HG02623 (cell line): ENCODE results near the gene SMARCA2.

Experiments
- ATAC-seq: cut with Tn5 transposase; IDR thresholded peaks from one replicate; pipeline ENCODE4 v1.9.1; 2021; ENCODE audit warnings: moderate library complexity; ENCODE audit not compliant: unreplicated experiment

The SMARCA2 gene

DNA sequence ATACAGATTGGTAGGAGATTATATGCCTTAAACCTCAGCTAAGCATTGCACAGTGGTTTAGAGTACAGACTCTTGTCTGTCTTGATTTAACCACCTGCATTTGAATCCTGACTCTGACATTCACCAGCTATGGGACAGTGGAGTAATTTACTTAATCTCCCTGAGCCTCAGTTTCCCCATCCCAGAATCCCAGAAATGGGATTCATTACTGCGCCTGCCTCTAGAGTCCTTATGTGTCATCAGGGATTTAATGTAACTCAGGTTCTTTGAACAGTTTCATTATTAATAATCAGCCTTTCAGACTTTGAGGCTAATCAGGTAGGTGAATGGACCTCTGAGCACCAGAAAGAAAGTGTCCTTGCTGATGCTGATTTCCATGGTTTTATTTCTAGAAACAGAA, 149.1 kb downstream of the SMARCA2 start:
- ATAC-seq: no peak

DNA sequence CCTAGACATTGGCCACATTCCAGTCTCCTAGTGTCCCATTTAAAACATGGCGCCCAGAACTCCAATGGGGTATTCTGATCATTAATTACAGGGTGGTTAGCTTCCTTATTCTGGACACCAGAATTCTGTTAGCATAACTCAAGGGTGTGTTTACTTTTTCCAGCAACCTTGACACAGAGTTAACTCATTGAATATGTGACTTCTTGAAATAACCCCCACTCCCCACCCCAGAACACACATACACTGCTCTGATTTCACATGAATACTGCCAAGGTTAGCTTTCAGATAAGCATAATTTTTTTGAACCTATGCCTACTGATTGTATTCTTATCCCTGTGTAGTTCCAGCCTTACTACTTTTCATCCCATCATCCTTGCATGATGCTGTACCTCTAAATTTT, 151.1 kb downstream of the SMARCA2 start:
- ATAC-seq: no peak

DNA sequence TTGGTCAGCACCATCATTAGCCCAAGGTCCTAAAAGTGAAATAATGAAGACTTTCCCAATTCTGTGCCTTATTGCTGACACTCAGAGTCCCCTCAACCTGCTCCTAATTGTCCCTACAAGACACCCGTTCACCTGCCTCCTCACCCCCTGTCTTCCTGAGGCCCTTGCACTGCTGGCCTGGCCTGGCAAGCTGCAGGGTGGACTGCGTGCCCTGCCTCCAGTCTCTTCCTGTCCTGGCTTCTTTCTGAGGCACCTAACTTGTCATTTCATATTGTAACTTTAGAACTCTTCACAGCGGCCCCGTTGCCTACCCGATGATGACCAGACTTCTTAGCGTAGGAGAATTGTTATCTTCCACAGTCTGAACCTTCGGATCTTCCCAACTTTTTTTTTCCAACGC, 153.9 kb downstream of the SMARCA2 start:
- ATAC-seq: no peak

DNA sequence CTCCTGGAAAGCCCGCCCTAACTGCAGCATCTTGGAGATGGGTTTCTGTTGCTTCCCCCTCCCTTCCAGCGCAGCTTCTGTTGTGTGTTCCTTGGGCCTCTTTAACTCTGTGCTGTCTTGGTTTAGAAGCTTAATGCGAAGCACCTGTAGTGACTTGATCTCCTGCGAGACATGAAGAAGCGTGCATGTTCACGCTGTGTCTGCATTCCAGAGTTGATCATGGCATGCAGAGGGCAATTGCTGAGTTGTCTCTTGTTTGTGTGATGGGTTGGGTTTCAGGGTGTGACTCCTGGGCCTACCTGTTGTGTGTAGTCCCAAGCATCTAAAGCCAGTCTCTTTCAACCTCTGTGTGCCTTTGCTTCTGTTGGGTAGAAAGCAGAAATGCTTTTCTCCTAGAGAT, 155.6 kb downstream of the SMARCA2 start:
- ATAC-seq: no peak

DNA sequence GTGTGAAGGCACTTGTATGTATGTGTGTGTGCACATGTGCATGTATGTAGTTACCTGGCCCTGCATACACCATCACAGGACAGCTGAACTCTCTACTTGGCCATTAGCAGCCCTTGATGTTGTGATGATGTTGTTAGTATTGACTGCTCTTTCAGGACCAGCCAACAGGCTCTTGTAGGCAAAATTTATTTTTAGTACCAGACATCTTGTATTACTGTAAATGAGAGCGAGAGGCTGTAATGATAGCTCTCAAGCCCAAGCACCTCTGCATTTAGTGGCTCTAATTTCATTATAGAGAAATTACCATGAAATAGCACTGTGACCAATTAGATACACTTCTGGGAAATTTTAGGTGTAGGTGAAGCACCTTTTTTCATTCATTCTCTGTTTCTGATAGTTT, 158.0 kb downstream of the SMARCA2 start:
- ATAC-seq: no peak

DNA sequence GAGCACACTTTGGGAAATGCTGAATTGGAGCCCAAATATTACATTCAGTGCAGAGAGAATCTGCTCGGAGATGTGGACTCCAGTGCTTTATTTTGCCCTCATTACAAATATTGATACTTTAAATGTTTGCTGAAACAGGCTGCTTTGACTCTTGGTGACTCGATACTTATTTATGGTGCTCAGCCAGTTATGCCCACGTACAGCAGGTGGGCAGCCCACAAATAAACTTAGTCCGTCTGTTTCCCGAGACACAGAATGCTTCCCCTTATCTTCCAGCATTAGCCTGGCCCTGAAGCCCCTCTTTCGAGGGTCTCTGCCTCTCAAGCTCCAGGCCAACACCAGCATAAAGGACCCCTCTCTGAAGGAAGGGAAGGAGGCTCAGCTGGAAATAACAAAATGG, 158.7 kb downstream of the SMARCA2 start:
- ATAC-seq: no peak

DNA sequence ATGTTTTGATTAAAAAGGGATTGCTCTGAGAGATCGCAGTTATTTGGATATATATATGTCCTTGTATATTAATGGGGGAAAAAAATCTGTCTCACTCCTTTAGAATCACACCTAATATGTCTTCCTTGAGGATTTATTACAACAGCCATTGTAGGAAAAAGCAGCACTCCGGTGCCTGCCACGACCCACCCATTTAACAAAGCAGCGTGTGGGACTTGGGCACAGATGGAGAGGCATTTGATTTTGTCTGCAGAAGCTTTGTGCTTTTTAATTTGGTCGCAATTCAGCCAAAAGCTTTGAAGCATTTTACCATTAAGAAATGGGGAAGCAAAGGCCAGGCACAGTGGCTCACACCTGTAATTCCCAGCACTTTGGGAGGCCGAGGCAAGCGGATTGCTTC, 159.2 kb downstream of the SMARCA2 start:
- ATAC-seq: no peak

DNA sequence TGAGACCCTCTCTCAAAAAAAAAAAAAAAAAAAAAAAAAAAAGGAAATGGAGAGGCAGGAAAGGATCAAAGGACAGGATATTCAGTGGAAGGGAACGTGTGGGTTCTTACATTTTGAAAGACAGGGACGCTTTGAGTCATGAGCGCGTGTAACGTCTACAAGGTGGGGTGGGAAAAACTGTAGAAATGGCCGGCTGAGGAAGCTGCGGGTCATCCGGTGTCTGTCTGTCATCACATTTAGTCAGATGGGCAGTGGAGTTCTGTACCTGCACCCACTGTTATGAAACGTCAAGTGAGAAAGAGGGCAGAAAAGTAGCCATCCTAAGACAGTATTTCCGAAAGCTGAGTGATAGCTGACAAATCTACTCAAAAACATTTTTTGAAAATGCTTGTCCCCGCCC, 159.8 kb downstream of the SMARCA2 start:
- no peak for ATAC-seq

DNA sequence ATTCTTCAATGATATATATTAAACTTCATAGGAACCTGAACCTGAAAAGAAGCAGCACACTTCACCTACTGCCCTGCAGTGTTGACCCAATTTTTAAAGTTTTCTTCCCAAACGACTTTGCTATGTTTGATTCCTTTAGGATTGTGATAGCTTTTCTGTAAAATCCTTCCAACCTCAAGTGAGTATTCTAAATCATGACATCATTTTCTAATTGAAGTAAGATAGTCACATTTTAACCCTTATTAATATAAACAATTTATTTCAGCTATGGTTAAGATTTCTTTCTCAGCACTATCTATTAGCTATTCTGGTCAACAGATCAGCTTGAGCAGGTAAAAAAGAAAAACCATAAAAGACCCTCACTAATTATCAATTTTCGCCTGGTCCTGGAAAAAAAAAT, 162.0 kb downstream of the SMARCA2 start:
- ATAC-seq: no peak

DNA sequence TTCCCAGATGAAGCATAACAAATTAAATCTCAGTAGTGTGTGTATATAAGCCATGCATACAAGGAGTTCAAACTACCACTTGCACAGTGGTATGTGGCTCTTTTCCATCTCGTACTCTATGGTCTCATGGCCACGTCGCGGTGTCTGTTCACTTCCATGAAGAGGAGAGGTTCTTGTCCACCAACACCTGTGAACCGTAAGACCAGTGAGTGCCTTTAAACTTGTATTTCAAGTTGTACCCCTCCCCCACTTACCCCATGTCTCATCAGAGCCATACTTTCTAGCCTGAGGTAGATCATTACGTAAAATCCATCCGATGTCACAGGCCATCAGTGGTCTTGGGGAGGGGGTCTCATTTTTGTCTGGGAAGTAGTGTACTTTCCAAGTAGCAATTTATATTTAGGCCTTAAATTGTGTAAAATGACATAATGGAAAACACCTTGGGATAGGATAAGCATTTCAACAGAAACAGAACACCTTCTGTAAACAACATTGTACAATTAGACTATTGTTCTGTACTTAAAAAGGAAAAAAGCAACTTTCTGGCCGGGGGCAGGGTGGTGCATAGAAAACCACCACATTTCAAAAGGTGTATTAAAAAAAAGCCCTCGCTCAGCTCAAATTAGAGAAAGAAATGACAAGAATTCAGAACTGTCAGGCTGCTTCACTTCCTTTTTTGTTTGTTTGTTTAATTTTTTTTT, 163.0 kb downstream of the SMARCA2 start:
- no peak for ATAC-seq

DNA sequence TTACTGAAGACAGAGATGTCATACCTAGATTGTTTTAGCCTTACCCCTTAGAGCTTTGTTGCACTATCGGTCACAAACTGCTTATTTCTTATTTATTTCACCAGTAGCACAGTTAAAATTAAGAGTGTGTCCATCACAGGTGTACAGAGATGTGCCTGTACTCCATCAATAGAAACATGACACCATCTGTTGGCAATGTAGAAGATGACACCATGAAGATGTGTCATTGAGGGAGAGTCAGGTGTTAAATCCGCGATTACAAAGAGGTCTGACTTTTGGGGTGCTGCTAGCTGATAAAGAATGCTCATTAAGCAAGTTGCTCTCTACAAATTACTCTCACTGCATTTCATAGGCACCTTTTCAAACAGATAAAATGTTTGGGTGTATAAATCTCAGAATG, 164.4 kb downstream of the SMARCA2 start:
- no peak for ATAC-seq

DNA sequence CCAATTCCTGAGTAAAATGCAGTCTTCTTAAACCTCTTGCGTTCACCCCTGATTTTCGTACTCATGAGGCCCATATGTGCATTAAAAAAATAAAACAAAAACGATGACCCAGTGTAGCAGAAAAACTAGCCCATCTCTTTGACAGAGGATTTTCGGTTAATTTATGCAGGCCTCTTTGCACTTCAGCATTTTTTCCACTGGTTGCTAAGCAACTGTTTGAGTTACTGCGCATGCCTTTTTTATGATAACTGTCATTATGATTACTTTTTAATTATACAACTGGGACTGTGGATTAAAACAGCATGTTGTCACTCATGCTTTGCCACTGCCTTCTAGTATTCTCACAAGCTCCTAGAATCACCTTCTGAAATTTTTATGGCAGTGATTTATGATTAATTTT, 165.0 kb downstream of the SMARCA2 start:
- no peak for ATAC-seq

DNA sequence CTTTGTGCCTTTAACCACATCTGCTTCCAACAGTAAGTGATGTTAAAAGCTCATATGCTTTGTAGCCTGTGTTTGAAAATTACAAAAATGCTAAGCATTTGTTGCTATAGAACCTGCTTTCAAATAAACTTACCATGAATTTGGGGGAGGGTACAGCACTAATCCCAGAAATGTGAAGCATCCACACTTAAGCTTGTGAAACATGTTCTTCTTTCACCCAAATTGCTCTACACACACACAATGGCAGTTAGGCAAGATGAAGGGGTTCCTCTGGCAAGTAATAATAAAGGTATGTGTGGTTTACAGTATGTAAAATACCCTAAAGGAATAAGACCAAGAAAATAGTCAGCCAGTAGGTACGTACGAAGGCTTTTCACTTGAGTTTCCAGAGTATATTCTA, 165.6 kb downstream of the SMARCA2 start:
- ATAC-seq: no peak

DNA sequence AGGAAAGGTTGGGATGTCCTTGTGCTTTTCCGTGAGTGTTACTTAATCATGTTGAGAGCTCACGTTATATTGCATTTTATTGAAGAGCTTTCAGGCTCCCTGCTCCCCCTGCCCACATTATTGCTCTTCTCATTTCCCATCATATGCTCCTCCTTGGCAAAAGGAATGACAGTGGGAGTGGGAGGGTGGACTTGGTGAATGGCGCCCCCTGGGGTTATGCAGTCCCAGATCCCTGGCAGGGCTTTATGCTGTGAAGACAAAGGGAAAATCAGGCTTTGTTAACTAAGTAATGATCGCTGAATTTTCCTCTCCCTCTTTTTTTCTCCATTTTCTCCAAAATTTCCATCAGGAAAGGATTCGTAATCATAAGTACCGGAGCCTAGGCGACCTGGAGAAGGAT, 166.6 kb downstream of the SMARCA2 start:
- ATAC-seq: no peak

DNA sequence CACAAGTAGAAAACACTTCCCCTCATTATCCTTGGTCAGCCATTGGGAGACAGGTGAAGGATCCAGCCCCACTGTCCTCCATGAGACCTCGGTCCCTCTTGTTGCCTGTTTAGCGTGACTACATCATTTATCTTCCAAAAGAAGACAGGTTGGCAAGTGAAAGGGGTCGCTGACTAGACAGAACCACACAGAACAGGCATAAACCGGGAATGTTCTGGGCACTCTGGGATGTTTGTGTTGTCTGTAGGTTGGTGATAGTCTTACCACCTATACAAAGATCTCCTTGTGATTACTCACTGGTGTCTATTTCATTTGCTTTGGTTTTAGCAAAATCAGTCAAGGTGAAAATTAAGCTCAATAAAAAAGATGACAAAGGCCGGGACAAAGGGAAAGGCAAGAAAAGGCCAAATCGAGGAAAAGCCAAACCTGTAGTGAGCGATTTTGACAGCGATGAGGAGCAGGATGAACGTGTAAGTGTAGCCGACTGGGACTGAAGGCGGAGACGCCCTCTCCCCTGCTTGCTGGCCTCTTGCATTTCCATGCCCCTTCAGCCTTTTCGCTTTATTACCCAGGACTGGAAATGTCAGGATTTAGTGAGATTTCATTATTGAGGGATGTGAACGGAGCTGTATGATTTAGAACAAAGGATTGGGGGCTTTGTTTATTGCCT, 175.9 kb downstream of the SMARCA2 start:
- no peak for ATAC-seq

DNA sequence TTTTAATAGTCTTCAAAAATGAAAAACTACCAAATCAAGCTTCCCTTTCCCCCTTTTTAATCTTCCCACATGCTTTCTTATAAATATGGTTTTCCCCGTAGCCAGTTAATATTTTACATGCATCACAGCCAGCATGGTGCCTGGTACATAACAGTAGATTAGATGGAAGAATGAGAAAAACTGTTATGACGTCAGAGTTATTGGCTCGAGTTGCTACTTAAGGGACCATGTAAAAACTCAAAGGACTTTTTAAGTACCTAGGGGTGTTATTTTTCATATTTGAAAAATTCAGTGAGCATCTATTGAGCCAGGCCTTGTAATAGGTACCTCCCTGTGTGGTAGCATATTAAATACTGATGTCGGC, 176.4 kb downstream of the SMARCA2 start:
- ATAC-seq: no peak

DNA sequence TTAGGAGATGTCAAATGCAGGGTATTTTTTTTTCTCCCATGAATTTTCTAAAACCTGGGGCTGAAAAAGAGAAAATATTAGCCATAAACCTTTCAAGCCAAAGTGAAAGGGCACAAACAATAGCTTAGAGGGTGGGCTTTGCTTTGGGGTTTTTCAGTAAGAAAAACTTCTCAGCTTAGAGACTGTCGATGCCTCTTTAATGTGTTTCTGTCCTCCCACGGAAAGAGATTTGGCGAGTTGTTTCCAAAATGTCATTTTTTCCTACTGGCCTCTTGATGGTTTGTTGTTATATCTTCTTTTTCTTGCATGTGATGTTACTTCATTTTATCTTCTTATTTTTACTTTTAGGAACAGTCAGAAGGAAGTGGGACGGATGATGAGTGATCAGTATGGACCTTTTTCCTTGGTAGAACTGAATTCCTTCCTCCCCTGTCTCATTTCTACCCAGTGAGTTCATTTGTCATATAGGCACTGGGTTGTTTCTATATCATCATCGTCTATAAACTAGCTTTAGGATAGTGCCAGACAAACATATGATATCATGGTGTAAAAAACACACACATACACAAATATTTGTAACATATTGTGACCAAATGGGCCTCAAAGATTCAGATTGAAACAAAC, 177.3 kb downstream of the SMARCA2 start:
- no peak for ATAC-seq

DNA sequence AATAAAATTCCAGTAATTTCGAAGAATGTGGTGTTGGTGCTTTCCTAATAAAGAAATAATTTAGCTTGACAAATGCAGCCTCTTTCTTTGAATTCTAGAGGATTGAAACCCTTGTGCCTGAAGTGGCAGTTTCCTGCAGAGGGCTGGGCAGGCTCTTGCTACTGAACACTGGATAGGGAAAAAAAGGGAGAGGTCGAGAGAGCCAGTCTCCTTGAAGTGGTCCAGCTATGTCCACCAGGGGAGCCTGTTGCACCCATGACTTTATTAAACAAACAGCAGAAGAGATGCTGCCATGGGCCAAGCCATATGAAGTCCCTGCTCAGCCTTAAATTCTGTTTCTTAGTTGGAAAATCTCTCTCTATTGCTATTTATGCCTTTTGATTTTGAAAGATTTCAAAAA, 178.4 kb downstream of the SMARCA2 start:
- ATAC-seq: no peak

DNA sequence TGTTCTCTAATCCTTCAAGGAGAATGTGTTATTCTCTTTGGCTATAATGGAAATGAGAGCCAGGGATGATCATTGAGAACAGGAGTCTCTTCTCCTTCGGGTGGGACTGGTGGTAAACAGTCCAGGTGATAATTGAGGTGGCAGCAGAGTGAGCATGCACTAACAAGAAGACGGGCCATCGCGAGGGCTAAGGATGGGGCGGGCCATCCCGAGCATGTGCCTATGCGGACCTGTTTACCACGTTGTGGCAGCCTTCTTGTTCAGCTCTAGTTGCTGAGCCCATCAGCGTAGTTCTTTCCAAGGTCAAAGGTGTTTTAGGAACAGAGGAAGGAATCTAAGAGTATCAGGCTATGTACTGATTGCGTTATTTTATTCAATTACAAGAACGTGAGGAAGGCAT, 180.1 kb downstream of the SMARCA2 start:
- no peak for ATAC-seq

DNA sequence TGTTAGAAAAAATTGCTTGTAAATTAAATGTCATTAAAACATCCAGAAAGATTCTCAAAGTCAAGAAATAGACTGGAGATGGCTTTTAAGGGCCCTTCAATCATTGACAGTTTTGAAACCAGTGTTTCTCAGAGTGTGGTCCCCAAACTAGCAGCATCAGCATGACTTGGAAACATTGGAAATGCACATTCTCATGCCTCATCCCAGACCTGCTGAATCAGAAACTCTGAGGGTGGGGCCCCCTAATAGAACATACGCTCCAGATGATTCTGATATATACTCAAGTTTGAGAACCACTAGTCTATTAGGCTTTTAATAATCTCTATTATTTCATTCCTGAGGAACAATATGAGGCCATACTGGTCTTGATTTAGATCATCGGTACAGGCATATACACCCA, 181.6 kb downstream of the SMARCA2 start:
- ATAC-seq: no peak

DNA sequence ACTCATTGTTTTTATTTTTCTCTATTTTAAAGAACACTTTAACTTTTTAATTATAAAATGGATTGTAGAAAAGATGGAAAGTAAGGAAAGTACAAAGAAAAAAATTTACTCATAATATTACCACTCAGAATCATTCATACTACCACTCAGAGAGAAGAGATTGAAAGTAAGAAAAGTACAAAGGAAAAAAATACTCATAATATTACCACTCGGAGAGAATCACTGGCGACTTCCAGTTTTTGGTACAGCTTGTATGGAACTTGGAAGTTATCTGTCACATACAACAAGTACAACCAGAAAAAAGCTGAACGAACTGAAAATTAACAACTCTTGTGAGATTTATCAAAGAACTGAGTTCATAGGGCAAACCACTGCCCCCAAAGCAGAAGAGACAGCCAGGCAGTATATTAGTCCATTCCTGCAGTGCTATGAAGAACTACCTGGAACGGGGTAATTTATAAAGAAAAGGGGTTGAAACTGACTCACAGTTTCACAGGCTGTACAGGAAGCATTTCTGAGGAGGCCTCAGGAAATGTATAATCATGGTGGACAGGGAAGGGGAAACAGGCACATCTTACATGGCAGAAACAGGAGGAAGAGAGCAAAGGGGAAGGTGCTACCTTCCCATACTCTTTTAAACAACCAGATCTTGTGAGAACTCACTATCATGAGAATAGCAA, 183.9 kb downstream of the SMARCA2 start:
- ATAC-seq: no peak
